GM10266 (cell line): ENCODE measurements around the gene DUOXA1.
"Not testable (repeated sequence)": the region's sequence is repeated elsewhere in the genome, so short reads cannot be mapped to it uniquely, and the experiment has no call there.

Experiments
- DNase-seq: peaks from one replicate; pipeline ENCODE4 v3.0.0; 2012; ENCODE audit errors: extremely low spot score
- CTCF ChIP-seq: IDR thresholded peaks from 2 replicates; pipeline ENCODE4 v1.5.1; 2012; ENCODE audit warnings: mild to moderate bottlenecking, low read depth; ENCODE audit not compliant: control insufficient read depth, insufficient read depth; ENCODE audit errors: missing control alignments

Gene DUOXA1

GRCh38 chr15:45087513-45087912, 42.2 kb downstream of the DUOXA1 start:
- no peak for DNase-seq
- no peak for TF ChIP-seq CTCF

GRCh38 chr15:45084163-45084562, 45.5 kb downstream of the DUOXA1 start:
- TF ChIP-seq CTCF, result no peak
- no peak for DNase-seq

GRCh38 chr15:45083223-45083622, 46.5 kb downstream of the DUOXA1 start:
- no peak for TF ChIP-seq CTCF
- DNase-seq, result no peak

- not testable (repeated sequence) for DNase-seq
Observed at GRCh38 chr15:45082412-45082811, 47.3 kb downstream of the DUOXA1 start.

- DNase-seq, result not testable (repeated sequence)
Observed at GRCh38 chr15:45080593-45080992, 49.1 kb downstream of the DUOXA1 start.

GRCh38 chr15:45079628-45080246, 49.9 kb downstream of the DUOXA1 start:
- not testable (repeated sequence) for DNase-seq

- not testable (repeated sequence) for DNase-seq
Observed at GRCh38 chr15:45079201-45079600, 50.5 kb downstream of the DUOXA1 start.

- not testable (repeated sequence) for DNase-seq
Observed at GRCh38 chr15:45077391-45077790, 52.3 kb downstream of the DUOXA1 start.

- not testable (repeated sequence) for DNase-seq
Observed at GRCh38 chr15:45075440-45076320, 54.0 kb downstream of the DUOXA1 start.

- DNase-seq, result not testable (repeated sequence)
Observed at GRCh38 chr15:45073602-45074001, 56.1 kb downstream of the DUOXA1 start.

- DNase-seq, result not testable (repeated sequence)
Observed at GRCh38 chr15:45069942-45070360, 59.7 kb downstream of the DUOXA1 start.
